ENCODE data around the gene OSBPL9. TPM values are rescaled to one million over a fixed set of nuclear protein-coding genes. Genes with fewer than 3 reads are reported as not detected.

The OSBPL9 gene
- total and polyA plus RNA-seq, 2 experiments from 2014 or later, result 32.2 to 37.0 TPM

DNA sequence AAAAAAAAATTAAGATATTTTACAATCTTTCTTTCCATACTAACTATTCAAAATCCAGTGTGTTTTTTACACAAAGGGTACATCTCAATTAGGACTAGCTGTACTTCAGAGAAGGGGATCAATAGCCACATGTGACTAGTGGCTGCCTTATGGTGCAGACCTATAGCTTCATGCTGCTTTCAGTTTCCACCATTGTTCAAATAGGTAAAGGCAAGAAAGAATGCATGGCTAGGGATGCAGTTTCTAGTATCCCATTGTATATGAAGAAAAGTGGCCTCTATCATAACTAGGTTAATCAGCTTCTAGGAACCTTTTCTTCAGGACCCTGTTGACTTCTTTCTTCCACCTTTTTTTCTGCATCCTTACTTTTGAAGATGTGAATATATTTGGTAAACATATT, 35.7 kb downstream of the OSBPL9 start:
- Histone ChIP-seq H3K27me3 (replicated peaks; ENCODE audit: insufficient read depth) (no peaks in the 10 kb centered on the region), H3K36me3 (ENCODE audit: low read depth) (0 out of 2 replicates have a peak, but pooled peaks cover 2% of the 10 kb centered on the region), H4K20me1 (ENCODE audit: insufficient read depth) (no peaks in the 10 kb centered on the region), H3K9me2 (ENCODE audit: insufficient read depth) (no peaks in the 10 kb centered on the region), H3K27ac (no peak overlapping the region), H3K9me3 (ENCODE audit: low read depth) (no peaks in the 10 kb centered on the region), H2AFZ (no peak overlapping the region), H3K9ac (no peak overlapping the region), H3K4me1 (ENCODE audit: insufficient read depth) (peaks cover 28% of the 10 kb centered on the region), H3K79me2 (ENCODE audit: insufficient read depth) (peaks cover 71% of the 10 kb centered on the region), H3K4me3 (no peak overlapping the region), H3K4me2 (ENCODE audit: unreplicated experiment) (no peak overlapping the region), H3F3A (ENCODE audit: insufficient read depth) (0 out of 2 replicates have a peak, but pooled peaks cover 15% of the 10 kb centered on the region)
- no peak for TF ChIP-seq EZH2 (IDR thresholded peaks at IDR 0.05; ENCODE audit: insufficient read depth, poor library complexity, severe bottlenecking)
- TF ChIP-seq EZH2phosphoT487 (IDR thresholded peaks at IDR 0.05; ENCODE audit: insufficient read depth, low read depth), result no peak
- no peak for DNase-seq
- in situ Hi-C loops (cut with MboI), result no loop called here

DNA sequence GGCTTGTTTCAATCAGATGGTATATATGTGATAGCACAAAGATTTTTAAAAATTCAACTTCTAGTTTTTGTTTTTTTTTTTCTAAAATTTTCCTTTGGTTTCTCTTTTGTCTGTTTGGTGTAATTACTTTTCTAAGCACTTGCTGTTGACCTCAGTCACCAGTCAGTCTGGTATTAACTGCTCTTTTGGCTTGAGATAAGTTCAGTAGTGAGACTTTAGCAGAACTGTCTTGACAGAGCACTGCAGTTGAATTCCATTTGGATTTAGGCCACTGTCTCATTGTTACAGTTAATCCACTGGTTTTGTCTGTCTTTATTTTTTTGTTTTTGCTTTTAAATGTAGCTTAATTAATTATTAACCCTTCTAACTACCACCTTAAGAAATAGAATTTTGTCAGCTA, 36.2 kb downstream of the OSBPL9 start:
- Histone ChIP-seq H3K79me2 (ENCODE audit: insufficient read depth) (peaks cover 71% of the 10 kb centered on the region), H3K27ac (no peak overlapping the region), H4K20me1 (ENCODE audit: insufficient read depth) (no peaks in the 10 kb centered on the region), H3K4me1 (ENCODE audit: insufficient read depth) (peaks cover 24% of the 10 kb centered on the region), H3K4me3 (no peak overlapping the region), H3K9ac (no peak overlapping the region), H3K9me2 (ENCODE audit: insufficient read depth) (no peaks in the 10 kb centered on the region), H3K27me3 (replicated peaks; ENCODE audit: insufficient read depth) (no peaks in the 10 kb centered on the region), H2AFZ (no peak overlapping the region), H3K4me2 (ENCODE audit: unreplicated experiment) (no peak overlapping the region), H3F3A (ENCODE audit: insufficient read depth) (0 out of 2 replicates have a peak, but pooled peaks cover 15% of the 10 kb centered on the region), H3K36me3 (ENCODE audit: low read depth) (0 out of 2 replicates have a peak, but pooled peaks cover 2% of the 10 kb centered on the region), H3K9me3 (ENCODE audit: low read depth) (no peaks in the 10 kb centered on the region)
- TF ChIP-seq EZH2 (IDR thresholded peaks at IDR 0.05; ENCODE audit: insufficient read depth, poor library complexity, severe bottlenecking), result no peak
- no peak for TF ChIP-seq EZH2phosphoT487 (IDR thresholded peaks at IDR 0.05; ENCODE audit: insufficient read depth, low read depth)
- DNase-seq, result no peak
- in situ Hi-C loops (cut with MboI), result no loop called here

DNA sequence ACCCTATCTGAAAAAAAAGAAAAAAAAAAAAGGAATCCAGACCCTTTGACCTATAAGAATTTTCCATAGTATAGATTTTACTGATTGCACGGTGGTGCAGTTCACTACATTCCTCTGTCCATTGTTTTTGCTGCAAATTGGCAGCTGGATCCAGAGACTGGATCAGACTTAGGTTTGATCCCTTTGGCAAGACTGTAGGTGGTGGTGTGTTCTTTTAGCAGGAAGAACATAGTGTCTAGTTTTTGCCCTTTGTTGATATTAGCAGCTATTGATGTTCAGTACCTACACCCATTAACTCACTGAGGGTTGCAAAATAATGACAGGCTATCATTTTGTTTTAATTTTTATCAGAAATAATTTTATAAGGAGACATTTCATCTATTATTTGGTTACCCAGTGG, 37.1 kb downstream of the OSBPL9 start:
- Histone ChIP-seq H3K9me3 (ENCODE audit: low read depth) (no peaks in the 10 kb centered on the region), H3K9me2 (ENCODE audit: insufficient read depth) (no peaks in the 10 kb centered on the region), H3K27ac (no peak overlapping the region), H3K79me2 (ENCODE audit: insufficient read depth) (peaks cover 72% of the 10 kb centered on the region), H4K20me1 (ENCODE audit: insufficient read depth) (no peaks in the 10 kb centered on the region), H2AFZ (no peak overlapping the region), H3K4me1 (ENCODE audit: insufficient read depth) (peaks cover 18% of the 10 kb centered on the region), H3K27me3 (replicated peaks; ENCODE audit: insufficient read depth) (no peaks in the 10 kb centered on the region), H3F3A (ENCODE audit: insufficient read depth) (0 out of 2 replicates have a peak, but pooled peaks cover 9% of the 10 kb centered on the region), H3K4me3 (no peak overlapping the region), H3K9ac (no peak overlapping the region), H3K4me2 (ENCODE audit: unreplicated experiment) (no peak overlapping the region), H3K36me3 (ENCODE audit: low read depth) (0 out of 2 replicates have a peak, but pooled peaks cover 2% of the 10 kb centered on the region)
- in situ Hi-C loops (cut with MboI), result no loop called here
- 81 to 93% methylated on average over 1 of the region's 1 CpG for WGBS, 2 experiments (ENCODE audit: low coverage in 1 of 2, low lambda C conversion rate in 2 of 2, missing lambda C conversion rate in 2 of 2)
- TF ChIP-seq EZH2 (IDR thresholded peaks at IDR 0.05; ENCODE audit: insufficient read depth, poor library complexity, severe bottlenecking) (no peak), EZH2phosphoT487 (IDR thresholded peaks at IDR 0.05; ENCODE audit: insufficient read depth, low read depth) (no peak)
- no peak for DNase-seq

DNA sequence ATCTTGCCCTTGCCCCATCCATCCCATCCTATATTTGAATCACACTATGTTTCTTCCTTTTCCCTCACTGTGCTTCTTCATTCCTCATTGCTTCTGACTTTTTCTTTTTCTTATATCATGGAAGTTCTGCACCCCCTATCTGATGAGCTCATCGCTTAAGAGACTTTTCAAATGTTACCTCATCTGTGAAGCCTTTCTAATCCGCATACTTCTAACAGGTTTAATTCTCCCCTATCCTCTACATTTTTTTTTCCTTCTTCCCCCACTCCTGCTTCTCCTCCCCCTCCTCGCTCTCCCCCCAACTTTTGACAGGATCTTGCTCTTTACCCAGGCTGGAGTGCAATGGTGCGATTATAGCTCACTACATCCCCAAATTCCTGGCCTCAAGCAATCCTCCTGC, 39.5 kb downstream of the OSBPL9 start:
- in situ Hi-C loops (cut with MboI), result no loop called here
- Histone ChIP-seq H2AFZ (no peak overlapping the region), H3K4me3 (no peak overlapping the region), H3F3A (ENCODE audit: insufficient read depth) (peaks cover 14% of the 10 kb centered on the region), H3K27ac (no peak overlapping the region), H3K9ac (no peak overlapping the region), H3K9me2 (ENCODE audit: insufficient read depth) (no peaks in the 10 kb centered on the region), H3K9me3 (ENCODE audit: low read depth) (no peaks in the 10 kb centered on the region), H4K20me1 (ENCODE audit: insufficient read depth) (no peaks in the 10 kb centered on the region), H3K79me2 (ENCODE audit: insufficient read depth) (peaks cover 62% of the 10 kb centered on the region), H3K27me3 (replicated peaks; ENCODE audit: insufficient read depth) (no peaks in the 10 kb centered on the region), H3K4me1 (ENCODE audit: insufficient read depth) (peaks cover 20% of the 10 kb centered on the region), H3K36me3 (ENCODE audit: low read depth) (0 out of 2 replicates have a peak, but pooled peaks cover 2% of the 10 kb centered on the region), H3K4me2 (ENCODE audit: unreplicated experiment) (no peak overlapping the region)
- WGBS, 2 experiments (ENCODE audit: low coverage in 1 of 2, low lambda C conversion rate in 2 of 2, missing lambda C conversion rate in 2 of 2), result 95 to 100% methylated on average over 3 to 4 of the region's 4 CpGs
- no peak for DNase-seq
- TF ChIP-seq EZH2 (IDR thresholded peaks at IDR 0.05; ENCODE audit: insufficient read depth, poor library complexity, severe bottlenecking) (no peak), EZH2phosphoT487 (IDR thresholded peaks at IDR 0.05; ENCODE audit: insufficient read depth, low read depth) (no peak)

DNA sequence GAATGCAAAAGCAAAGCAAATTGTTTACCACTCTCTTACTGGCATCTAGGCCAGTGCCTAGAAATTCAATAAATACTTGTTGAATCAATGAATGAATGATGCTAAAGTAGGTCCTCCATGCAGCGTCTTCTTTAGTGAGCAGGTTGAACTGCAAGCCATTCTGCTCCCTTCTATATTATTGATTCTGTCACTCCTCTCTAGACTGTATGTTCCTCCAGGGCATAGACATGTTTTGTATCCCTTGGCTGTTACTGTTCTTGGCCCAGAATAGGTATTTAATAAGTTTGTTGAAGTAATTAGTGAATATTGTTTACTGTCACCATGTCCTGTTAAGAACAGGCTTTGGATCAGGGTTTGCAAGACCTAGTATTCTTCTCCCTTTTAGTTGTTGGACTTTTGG, 43.7 kb downstream of the OSBPL9 start:
- peak overlapping the region; percentile 23; the same call in 1 of the 2 replicates for H3K9ac ChIP-seq
- no peaks in the 10 kb centered on the region for H3K27me3 ChIP-seq (replicated peaks; ENCODE audit: insufficient read depth)

More for the DNA sequence above, 43.7 kb downstream of the OSBPL9 start:
- Histone ChIP-seq H4K20me1 (ENCODE audit: insufficient read depth) (no peaks in the 10 kb centered on the region), H3K4me2 (ENCODE audit: unreplicated experiment) (peak overlapping the region; percentile 61), H3K4me1 (ENCODE audit: insufficient read depth) (peaks cover 49% of the 10 kb centered on the region), H3K4me3 (peak overlapping the region; percentile 6; the same call in 1 of the 2 replicates), H3K79me2 (ENCODE audit: insufficient read depth) (peaks cover 73% of the 10 kb centered on the region), H2AFZ (no peak overlapping the region), H3K9me2 (ENCODE audit: insufficient read depth) (peaks cover 3% of the 10 kb centered on the region; the same call in 1 of the 2 replicates), H3K27ac (peak overlapping the region; percentile 66), H3K36me3 (ENCODE audit: low read depth) (no peaks in the 10 kb centered on the region), H3K9me3 (ENCODE audit: low read depth) (no peaks in the 10 kb centered on the region), H3F3A (ENCODE audit: insufficient read depth) (peaks cover 28% of the 10 kb centered on the region)
- TF ChIP-seq EZH2 (IDR thresholded peaks at IDR 0.05; ENCODE audit: insufficient read depth, poor library complexity, severe bottlenecking) (no peak), EZH2phosphoT487 (IDR thresholded peaks at IDR 0.05; ENCODE audit: insufficient read depth, low read depth) (no peak)
- in situ Hi-C loops (cut with MboI), result no loop called here
- WGBS, 2 experiments (ENCODE audit: low coverage in 1 of 2, low lambda C conversion rate in 2 of 2, missing lambda C conversion rate in 2 of 2), result 95 to 100% methylated on average over 1 of the region's 1 CpG
- no peak for DNase-seq
